NCI-H187 (cell line): Measurements from ENCODE around the gene DGAT2L6.
"Not testable (repeated sequence)": the region's sequence is repeated elsewhere in the genome, so short reads cannot be mapped to it uniquely, and the experiment has no call there.

Source experiments
- DNase-seq, 2 experiments: peaks; one replicate each; lab custom pipeline; 2025; lab: John Stamatoyannopoulos, UW

DGAT2L6 gene

GRCh38 chrX:70196961-70197720 lies 19.9 kb downstream of the DGAT2L6 start:
- peak; percentile 5 to 10 for DNase-seq

- DNase-seq, result no peak
Observed at GRCh38 chrX:70201732-70202131, 24.4 kb downstream of the DGAT2L6 start.

GRCh38 chrX:70208479-70208878 lies 31.2 kb downstream of the DGAT2L6 start:
- DNase-seq, result no peak

- DNase-seq, result not testable (repeated sequence)
Observed at GRCh38 chrX:70209570-70209969, 32.3 kb downstream of the DGAT2L6 start.

GRCh38 chrX:70219938-70220764 lies 42.9 kb downstream of the DGAT2L6 start:
- no peak for DNase-seq

- DNase-seq, result no peak
Observed at GRCh38 chrX:70226048-70226447, 48.8 kb downstream of the DGAT2L6 start.

GRCh38 chrX:70226687-70227086 lies 49.4 kb downstream of the DGAT2L6 start:
- DNase-seq, result no peak

GRCh38 chrX:70231666-70232065 lies 54.4 kb downstream of the DGAT2L6 start:
- DNase-seq, result no peak

GRCh38 chrX:70234355-70234754 lies 57.1 kb downstream of the DGAT2L6 start, which contains the start of gene AWAT1:
Gene AWAT1, plus strand, starts transcription at chrX:70234655. Its CDS starts 41 bp downstream, at chrX:70234696.
- DNase-seq, result no peak

- no peak for DNase-seq
Observed at GRCh38 chrX:70240751-70241150, 63.5 kb downstream of the DGAT2L6 start.

GRCh38 chrX:70241501-70241900 lies 64.2 kb downstream of the DGAT2L6 start:
- DNase-seq, result no peak

GRCh38 chrX:70243601-70244000 lies 66.3 kb downstream of the DGAT2L6 start:
- DNase-seq, result not testable (repeated sequence)

GRCh38 chrX:70244881-70245280 lies 67.6 kb downstream of the DGAT2L6 start:
- DNase-seq, result no peak

GRCh38 chrX:70247252-70247651 lies 70.0 kb downstream of the DGAT2L6 start:
- no peak for DNase-seq

- DNase-seq, result no peak
Observed at GRCh38 chrX:70252491-70252890, 75.2 kb downstream of the DGAT2L6 start.

GRCh38 chrX:70253377-70254062 lies 76.2 kb downstream of the DGAT2L6 start:
- DNase-seq, result no peak

GRCh38 chrX:70254063-70254400 lies 76.7 kb downstream of the DGAT2L6 start:
- no peak for DNase-seq

- no peak for DNase-seq
Observed at GRCh38 chrX:70254909-70255308, 77.6 kb downstream of the DGAT2L6 start.
